Measurements from ENCODE around the gene SMCO4. TPM values are rescaled to one million over a fixed set of nuclear protein-coding genes. Genes with fewer than 3 reads are reported as not detected.

Gene SMCO4
- total and polyA plus RNA-seq, 2 experiments from 2014 or later: 42.2 to 49.0 TPM

DNA sequence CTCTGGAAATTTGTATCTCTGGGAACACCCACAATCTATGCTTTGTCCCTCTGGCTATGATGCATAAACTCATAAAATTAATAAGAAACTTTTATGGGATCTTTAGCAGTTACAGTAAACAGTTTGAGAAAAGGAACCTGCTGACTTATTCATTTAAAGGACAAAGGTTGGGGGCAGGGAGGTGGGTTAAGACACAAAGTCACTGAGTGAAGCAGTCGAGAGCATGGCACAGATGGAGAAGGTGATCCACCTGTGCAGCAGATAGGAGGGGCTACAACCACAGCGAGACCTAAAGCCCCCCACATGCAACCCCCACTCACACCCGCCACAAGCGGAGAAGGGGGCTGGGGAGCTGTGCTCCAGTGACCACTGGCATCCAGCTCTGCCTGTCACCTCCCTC, 45.0 kb downstream of the SMCO4 start:
- H3K27ac Mint-ChIP-seq: peak overlapping the region; percentile 81
- no peaks in the 10 kb centered on the region for H3K9me3 Mint-ChIP-seq

More for the DNA sequence above, 45.0 kb downstream of the SMCO4 start:
- peak; percentile 67 for ATAC-seq
- H3K9me2 ChIP-seq (ENCODE audit: insufficient read depth): no peaks in the 10 kb centered on the region
- peaks cover 31% of the 10 kb centered on the region for H3K4me1 ChIP-seq (ENCODE audit: insufficient read depth)
- Mint-ChIP-seq H3K4me3 (no peak overlapping the region), H3K4me1 (peaks cover 61% of the 10 kb centered on the region), H3K36me3 (ENCODE audit: low read depth) (peaks cover 34% of the 10 kb centered on the region), H3K27me3 (ENCODE audit: insufficient read depth, low read depth, poor library complexity) (peaks cover 7% of the 10 kb centered on the region)
- no peak overlapping the region for H2AFZ ChIP-seq
- peak overlapping the region; percentile 61 for H3K4me2 ChIP-seq
- H4K20me1 ChIP-seq (replicated peaks; ENCODE audit: insufficient read depth): no peaks in the 10 kb centered on the region
- H3K36me3 ChIP-seq (ENCODE audit: insufficient read depth): no peaks in the 10 kb centered on the region
- H3K27me3 ChIP-seq (ENCODE audit: insufficient read depth): no peaks in the 10 kb centered on the region
- peak overlapping the region; percentile 74 for H3K27ac ChIP-seq (ENCODE audit: low read depth)
- no peaks in the 10 kb centered on the region for H3F3A ChIP-seq (replicated peaks; ENCODE audit: low read depth)
- peaks cover 21% of the 10 kb centered on the region; the same call in 1 of the 2 replicates for H3K79me2 ChIP-seq (replicated peaks; ENCODE audit: insufficient read depth)
- 0 out of 2 replicates have a peak overlapping the region, but pooled peaks have one; percentile 21 for H3K4me3 ChIP-seq
- TF ChIP-seq POLR2AphosphoS5 (IDR thresholded peaks at IDR 0.05; ENCODE audit: low read depth) (no peak), REST (IDR thresholded peaks at IDR 0.05; ENCODE audit: unreplicated experiment) (no peak), STAT1 (IDR thresholded peaks at IDR 0.05; ENCODE audit: unreplicated experiment) (no peak), JUNB (IDR thresholded peaks at IDR 0.05; ENCODE audit: unreplicated experiment) (no peak), CTCF (conservative IDR thresholded peaks at IDR 0.05; ENCODE audit: low read depth in 2 of 2) (no peak), ZNF114 (CRISPR knock-in tag; IDR thresholded peaks at IDR 0.05) (no peak), EZH2phosphoT487 (IDR thresholded peaks at IDR 0.05; ENCODE audit: unreplicated experiment) (no peak), ZNF331 (CRISPR knock-in tag; IDR thresholded peaks at IDR 0.05; ENCODE audit: low read depth) (no peak), CREB1 (CRISPR knock-in tag; IDR thresholded peaks at IDR 0.05; ENCODE audit: low read depth) (no peak), NANOG (IDR thresholded peaks at IDR 0.05; ENCODE audit: borderline replicate concordance) (no peak), EZH2 (IDR thresholded peaks at IDR 0.05; ENCODE audit: low read depth, unreplicated experiment) (no peak)
- TF ChIP-seq, protein P1, sequence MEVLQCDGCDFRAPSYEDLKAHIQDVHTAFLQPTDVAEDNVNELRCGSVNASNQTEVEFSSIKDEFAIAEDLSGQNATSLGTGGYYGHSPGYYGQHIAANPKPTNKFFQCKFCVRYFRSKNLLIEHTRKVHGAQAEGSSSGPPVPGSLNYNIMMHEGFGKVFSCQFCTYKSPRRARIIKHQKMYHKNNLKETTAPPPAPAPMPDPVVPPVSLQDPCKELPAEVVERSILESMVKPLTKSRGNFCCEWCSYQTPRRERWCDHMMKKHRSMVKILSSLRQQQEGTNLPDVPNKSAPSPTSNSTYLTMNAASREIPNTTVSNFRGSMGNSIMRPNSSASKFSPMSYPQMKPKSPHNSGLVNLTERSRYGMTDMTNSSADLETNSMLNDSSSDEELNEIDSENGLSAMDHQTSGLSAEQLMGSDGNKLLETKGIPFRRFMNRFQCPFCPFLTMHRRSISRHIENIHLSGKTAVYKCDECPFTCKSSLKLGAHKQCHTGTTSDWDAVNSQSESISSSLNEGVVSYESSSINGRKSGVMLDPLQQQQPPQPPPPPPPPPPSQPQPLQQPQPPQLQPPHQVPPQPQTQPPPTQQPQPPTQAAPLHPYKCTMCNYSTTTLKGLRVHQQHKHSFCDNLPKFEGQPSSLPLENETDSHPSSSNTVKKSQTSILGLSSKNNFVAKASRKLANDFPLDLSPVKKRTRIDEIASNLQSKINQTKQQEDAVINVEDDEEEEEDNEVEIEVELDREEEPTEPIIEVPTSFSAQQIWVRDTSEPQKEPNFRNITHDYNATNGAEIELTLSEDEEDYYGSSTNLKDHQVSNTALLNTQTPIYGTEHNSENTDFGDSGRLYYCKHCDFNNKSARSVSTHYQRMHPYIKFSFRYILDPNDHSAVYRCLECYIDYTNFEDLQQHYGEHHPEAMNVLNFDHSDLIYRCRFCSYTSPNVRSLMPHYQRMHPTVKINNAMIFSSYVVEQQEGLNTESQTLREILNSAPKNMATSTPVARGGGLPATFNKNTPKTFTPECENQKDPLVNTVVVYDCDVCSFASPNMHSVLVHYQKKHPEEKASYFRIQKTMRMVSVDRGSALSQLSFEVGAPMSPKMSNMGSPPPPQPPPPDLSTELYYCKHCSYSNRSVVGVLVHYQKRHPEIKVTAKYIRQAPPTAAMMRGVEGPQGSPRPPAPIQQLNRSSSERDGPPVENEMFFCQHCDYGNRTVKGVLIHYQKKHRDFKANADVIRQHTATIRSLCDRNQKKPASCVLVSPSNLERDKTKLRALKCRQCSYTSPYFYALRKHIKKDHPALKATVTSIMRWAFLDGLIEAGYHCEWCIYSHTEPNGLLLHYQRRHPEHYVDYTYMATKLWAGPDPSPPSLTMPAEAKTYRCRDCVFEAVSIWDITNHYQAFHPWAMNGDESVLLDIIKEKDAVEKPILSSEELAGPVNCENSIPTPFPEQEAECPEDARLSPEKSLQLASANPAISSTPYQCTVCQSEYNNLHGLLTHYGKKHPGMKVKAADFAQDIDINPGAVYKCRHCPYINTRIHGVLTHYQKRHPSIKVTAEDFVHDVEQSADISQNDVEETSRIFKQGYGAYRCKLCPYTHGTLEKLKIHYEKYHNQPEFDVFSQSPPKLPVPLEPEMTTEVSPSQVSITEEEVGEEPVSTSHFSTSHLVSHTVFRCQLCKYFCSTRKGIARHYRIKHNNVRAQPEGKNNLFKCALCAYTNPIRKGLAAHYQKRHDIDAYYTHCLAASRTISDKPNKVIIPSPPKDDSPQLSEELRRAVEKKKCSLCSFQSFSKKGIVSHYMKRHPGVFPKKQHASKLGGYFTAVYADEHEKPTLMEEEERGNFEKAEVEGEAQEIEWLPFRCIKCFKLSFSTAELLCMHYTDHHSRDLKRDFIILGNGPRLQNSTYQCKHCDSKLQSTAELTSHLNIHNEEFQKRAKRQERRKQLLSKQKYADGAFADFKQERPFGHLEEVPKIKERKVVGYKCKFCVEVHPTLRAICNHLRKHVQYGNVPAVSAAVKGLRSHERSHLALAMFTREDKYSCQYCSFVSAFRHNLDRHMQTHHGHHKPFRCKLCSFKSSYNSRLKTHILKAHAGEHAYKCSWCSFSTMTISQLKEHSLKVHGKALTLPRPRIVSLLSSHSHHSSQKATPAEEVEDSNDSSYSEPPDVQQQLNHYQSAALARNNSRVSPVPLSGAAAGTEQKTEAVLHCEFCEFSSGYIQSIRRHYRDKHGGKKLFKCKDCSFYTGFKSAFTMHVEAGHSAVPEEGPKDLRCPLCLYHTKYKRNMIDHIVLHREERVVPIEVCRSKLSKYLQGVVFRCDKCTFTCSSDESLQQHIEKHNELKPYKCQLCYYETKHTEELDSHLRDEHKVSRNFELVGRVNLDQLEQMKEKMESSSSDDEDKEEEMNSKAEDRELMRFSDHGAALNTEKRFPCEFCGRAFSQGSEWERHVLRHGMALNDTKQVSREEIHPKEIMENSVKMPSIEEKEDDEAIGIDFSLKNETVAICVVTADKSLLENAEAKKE (CRISPR knock-in tag; IDR thresholded peaks at IDR 0.05): no peak
- TF ChIP-seq, protein P2, sequence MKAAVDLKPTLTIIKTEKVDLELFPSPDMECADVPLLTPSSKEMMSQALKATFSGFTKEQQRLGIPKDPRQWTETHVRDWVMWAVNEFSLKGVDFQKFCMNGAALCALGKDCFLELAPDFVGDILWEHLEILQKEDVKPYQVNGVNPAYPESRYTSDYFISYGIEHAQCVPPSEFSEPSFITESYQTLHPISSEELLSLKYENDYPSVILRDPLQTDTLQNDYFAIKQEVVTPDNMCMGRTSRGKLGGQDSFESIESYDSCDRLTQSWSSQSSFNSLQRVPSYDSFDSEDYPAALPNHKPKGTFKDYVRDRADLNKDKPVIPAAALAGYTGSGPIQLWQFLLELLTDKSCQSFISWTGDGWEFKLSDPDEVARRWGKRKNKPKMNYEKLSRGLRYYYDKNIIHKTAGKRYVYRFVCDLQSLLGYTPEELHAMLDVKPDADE (IDR thresholded peaks at IDR 0.05): no peak
- DNase-seq (ENCODE audit: low spot score): no peak

Data from GM23338 (cell line).